HCT116 (cell line): ENCODE measurements around the gene CHST11. TPM values are rescaled to one million over a fixed set of nuclear protein-coding genes. Genes with fewer than 3 reads are reported as not detected.

Experiments used
- ATAC-seq: fragments of 200-7000 bp; cut with Tn5 transposase; 2 replicates; pipeline ENCODE4 v1.9.1; 2020; ENCODE audit warnings: mild to moderate bottlenecking, moderate library complexity
- BruUV-seq: library from RNA; stranded (reverse); fragments of 400-500 nt; replicated peaks from 2 replicates; lab custom pipeline; 2021; lab: Mats Ljungman, UMichigan
- CTCF ChIA-PET: fragments of 300-600 bp; sonication (Branson Sonifier 250); formaldehyde crosslinking; loops from one replicate; lab custom pipeline; 2021; ENCODE audit warnings: antibody characterized with exemption; lab: Charles Lee
- POLR2A ChIA-PET: fragments of 300-600, 350-600 bp; sonication (Branson Sonifier 250); formaldehyde crosslinking; loops from one replicate; lab custom pipeline; 2021; ENCODE audit warnings: antibody characterized with exemption; lab: Charles Lee
- RAD21 ChIA-PET, 2 experiments: fragments of 300-600 bp; sonication (Branson Sonifier 250); formaldehyde crosslinking; loops; one replicate each; lab custom pipeline; 2023; ENCODE audit warnings: low total read pairs in 2 of 2; ENCODE audit not compliant: uncharacterized antibody in 2 of 2, unreplicated experiment in 2 of 2, low non-redundant PET in 1 of 2; lab: Charles Lee
- DNase-seq: peaks from one replicate; pipeline ENCODE4 v3.0.0-alpha.2; 2010; ENCODE audit warnings: low read depth, low spot score
- H2AFZ ChIP-seq: fragments of 200-600 bp; shearing (Covaris generic), sonication (generic); 2 replicates; pipeline ENCODE4 v1.6.1; 2017; ENCODE audit warnings: low read depth, mixed run types, mixed read lengths, antibody characterized with exemption, low read length; ENCODE audit not compliant: poor library complexity, severe bottlenecking
- H3K27ac ChIP-seq: 2 replicates; pipeline ENCODE4 v1.5.1; 2012; ENCODE audit warnings: low read depth, low read length
- H3K27me3 ChIP-seq: fragments of 200-600 bp; sonication (generic); 2 replicates; pipeline ENCODE4 v1.6.1; 2016; ENCODE audit warnings: mixed run types, low read length, mixed read lengths; ENCODE audit not compliant: insufficient read depth
- H3K36me3 ChIP-seq, 2 experiments: fragments of 200-500 bp in 1 of 2; fragments of 200-600 bp in 1 of 2; sonication (Bioruptor generic) in 1 of 2; sonication (generic) in 1 of 2; 2 replicates each; pipeline versions ENCODE4 v1.5.1 to v1.6.1; 2014 to 2016; ENCODE audit warnings: low read length in 2 of 2, inconsistent platforms in 1 of 2, mixed read lengths in 1 of 2, mixed run types in 1 of 2; ENCODE audit not compliant: insufficient read depth in 2 of 2, control insufficient read depth in 1 of 2
- H3K4me1 ChIP-seq, 2 experiments: fragments of 200-600 bp in 1 of 2; sonication (generic) in 1 of 2; 2 replicates each; pipeline versions ENCODE4 v1.5.1 to v1.6.1; 2012 to 2017; ENCODE audit warnings: low read length in 2 of 2, inconsistent platforms in 1 of 2, mild to moderate bottlenecking in 1 of 2, mixed read lengths in 1 of 2, mixed run types in 1 of 2, moderate library complexity in 1 of 2; ENCODE audit not compliant: insufficient read depth in 2 of 2, control insufficient read depth in 1 of 2
- H3K4me2 ChIP-seq: fragments of 200-600 bp; sonication (generic); 2 replicates; pipeline ENCODE4 v1.6.1; 2017; ENCODE audit warnings: mixed run types, low read length, mixed read lengths
- H3K4me3 ChIP-seq, 2 experiments: fragments of 200-600 bp in 1 of 2; sonication (generic) in 1 of 2; replicated peaks in 1 of 2; 2 replicates each; pipeline ENCODE4 v1.5.1; 2011 to 2016; ENCODE audit warnings: low read length in 2 of 2, control low read depth in 1 of 2, low read depth in 1 of 2, mild to moderate bottlenecking in 1 of 2, mixed read lengths in 1 of 2, mixed run types in 1 of 2
- H3K79me2 ChIP-seq: fragments of 200-600 bp; sonication (generic); 2 replicates; pipeline ENCODE4 v1.6.1; 2017; ENCODE audit warnings: mild to moderate bottlenecking, mixed run types, low read length, moderate library complexity, mixed read lengths; ENCODE audit not compliant: insufficient read depth
- H3K9ac ChIP-seq: fragments of 200-600 bp; sonication (generic); 2 replicates; pipeline ENCODE4 v1.6.1; 2016; ENCODE audit warnings: low read length, mixed read lengths
- H3K9me2 ChIP-seq: fragments of 200-600 bp; sonication (generic), shearing (Covaris generic); 2 replicates; pipeline ENCODE4 v1.6.1; 2017; ENCODE audit warnings: mixed run types, mild to moderate bottlenecking, moderate library complexity; ENCODE audit not compliant: insufficient read depth
- H3K9me3 ChIP-seq, 2 experiments: fragments of 200-500 bp in 1 of 2; fragments of 200-600 bp in 1 of 2; sonication (Bioruptor generic) in 1 of 2; sonication (generic) in 1 of 2; 2 replicates each; pipeline ENCODE4 v1.6.1; 2014 to 2017; ENCODE audit warnings: low read length in 2 of 2, mixed read lengths in 2 of 2, inconsistent platforms in 1 of 2, low read depth in 1 of 2, mild to moderate bottlenecking in 1 of 2, mixed run types in 1 of 2, moderate library complexity in 1 of 2; ENCODE audit not compliant: control insufficient read depth in 1 of 2, insufficient read depth in 1 of 2
- H4K20me1 ChIP-seq: fragments of 200-600 bp; sonication (generic), shearing (Covaris generic); 2 replicates; pipeline ENCODE4 v1.6.1; 2017; ENCODE audit warnings: mixed run types, mild to moderate bottlenecking, moderate library complexity; ENCODE audit not compliant: insufficient read depth
- CBX3 ChIP-seq: IDR thresholded peaks from 2 replicates; pipeline ENCODE4 v1.6.1; 2012; ENCODE audit warnings: low read depth
- EGR1 ChIP-seq: IDR thresholded peaks from 2 replicates; pipeline ENCODE4 v1.6.1; 2012; ENCODE audit warnings: low read depth
- EZH2phosphoT487 ChIP-seq: fragments of 200-600 bp; IDR thresholded peaks from 2 replicates; pipeline ENCODE4 v1.6.1; 2018; ENCODE audit warnings: antibody characterized with exemption, borderline replicate concordance
- FOSL1 ChIP-seq: IDR thresholded peaks from 2 replicates; pipeline ENCODE4 v1.6.1; 2012; ENCODE audit warnings: low read depth
- POLR2A ChIP-seq: IDR thresholded peaks from 2 replicates; pipeline ENCODE4 v1.7.0; 2011; ENCODE audit warnings: borderline replicate concordance; ENCODE audit not compliant: insufficient read depth, insufficient read length; ENCODE audit errors: extremely low read depth
- POLR2AphosphoS5 ChIP-seq: IDR thresholded peaks from 2 replicates; pipeline ENCODE4 v1.6.1; 2011; ENCODE audit warnings: mild to moderate bottlenecking, low read depth, low read length, moderate library complexity
- RAD21 ChIP-seq: IDR thresholded peaks from 2 replicates; pipeline ENCODE4 v1.6.1; 2012; ENCODE audit warnings: low read depth, mild to moderate bottlenecking
- SP1 ChIP-seq: IDR thresholded peaks from 2 replicates; pipeline ENCODE4 v1.6.1; 2012; ENCODE audit warnings: low read depth
- SRF ChIP-seq: IDR thresholded peaks from 2 replicates; pipeline ENCODE4 v1.6.1; 2012; ENCODE audit warnings: low read depth
- TCF7L2 ChIP-seq: IDR thresholded peaks from 2 replicates; pipeline ENCODE4 v1.7.0; 2011; ENCODE audit warnings: borderline replicate concordance, inconsistent platforms; ENCODE audit not compliant: insufficient read depth, insufficient read length; ENCODE audit errors: extremely low read depth
- YY1 ChIP-seq: IDR thresholded peaks from 2 replicates; pipeline ENCODE4 v1.6.1; 2011; ENCODE audit warnings: low read length, low read depth, moderate library complexity, mild to moderate bottlenecking; ENCODE audit not compliant: insufficient replicate concordance; ENCODE audit errors: extremely low read depth
- ZBTB33 ChIP-seq: IDR thresholded peaks from 2 replicates; pipeline ENCODE4 v1.6.1; 2011; ENCODE audit warnings: mild to moderate bottlenecking, low read length, moderate library complexity; ENCODE audit not compliant: insufficient replicate concordance; ENCODE audit errors: extremely low read depth
- ZNF274 ChIP-seq: fragments of 200-500 bp; sonication (Bioruptor generic); IDR thresholded peaks from 2 replicates; pipeline ENCODE4 v1.6.1; 2014; ENCODE audit warnings: mild to moderate bottlenecking, low read depth, low read length, inconsistent platforms
- intact Hi-C: fragments of 100-400 bp; cut with micrococcal nuclease; formaldehyde crosslinking; loops from 2 replicates; pipeline ENCODE4 v1.10.0; 2022
- total RNA-seq: library from RNA; stranded (reverse); gene quantifications from one replicate; pipeline ENCODE4 v1.2.1, GENCODE V29; 2021; ENCODE audit not compliant: unreplicated experiment

Gene CHST11
- total RNA-seq, 1 experiment from 2014 or later, result 10.1 TPM

- Histone ChIP-seq H3K4me3 (no peak overlapping the region), H3K79me2 (no peaks in the 10 kb centered on the region), H3K27ac (no peak overlapping the region), H3K9me3 (no peaks in the 10 kb centered on the region), H3K9me2 (no peaks in the 10 kb centered on the region), H3K4me2 (no peak overlapping the region), H3K9ac (no peak overlapping the region), H3K27me3 (no peaks in the 10 kb centered on the region), H2AFZ (no peak overlapping the region), H3K4me1 (peaks cover 37 to 43% of the 10 kb centered on the region in 2 experiments), H4K20me1 (no peaks in the 10 kb centered on the region), H3K36me3 (no peaks in the 10 kb centered on the region)
- RAD21 ChIA-PET, result no interaction called here
- no peak for DNase-seq
- TF ChIP-seq YY1, result no peak
- no peak for TF ChIP-seq ZBTB33
- TF ChIP-seq SRF, result no peak
- TF ChIP-seq RAD21, result no peak
- no peak for TF ChIP-seq EGR1
- no peak for TF ChIP-seq ZNF274
- TF ChIP-seq TCF7L2, result no peak
- no peak for TF ChIP-seq CBX3
- no peak for TF ChIP-seq POLR2AphosphoS5
- TF ChIP-seq EZH2phosphoT487, result no peak
- no peak for TF ChIP-seq POLR2A
- no peak for TF ChIP-seq FOSL1
- TF ChIP-seq SP1, result no peak
- no peak for ATAC-seq
- no TSS peak for BruUV-seq
- intact Hi-C loops, result no loop called here
- CTCF ChIA-PET, result interaction anchor here (2.6 kb wide), 1 partner anchor 287 kb away, joined by 11 read pairs; no protein-coding TSS in a partner anchor
- POLR2A ChIA-PET, result no interaction called here
These were observed 211.5 kb downstream of the CHST11 start for GRCh38 chr12:104668274-104668718.
